ENCODE results near the gene SLC17A9.

DNA sequence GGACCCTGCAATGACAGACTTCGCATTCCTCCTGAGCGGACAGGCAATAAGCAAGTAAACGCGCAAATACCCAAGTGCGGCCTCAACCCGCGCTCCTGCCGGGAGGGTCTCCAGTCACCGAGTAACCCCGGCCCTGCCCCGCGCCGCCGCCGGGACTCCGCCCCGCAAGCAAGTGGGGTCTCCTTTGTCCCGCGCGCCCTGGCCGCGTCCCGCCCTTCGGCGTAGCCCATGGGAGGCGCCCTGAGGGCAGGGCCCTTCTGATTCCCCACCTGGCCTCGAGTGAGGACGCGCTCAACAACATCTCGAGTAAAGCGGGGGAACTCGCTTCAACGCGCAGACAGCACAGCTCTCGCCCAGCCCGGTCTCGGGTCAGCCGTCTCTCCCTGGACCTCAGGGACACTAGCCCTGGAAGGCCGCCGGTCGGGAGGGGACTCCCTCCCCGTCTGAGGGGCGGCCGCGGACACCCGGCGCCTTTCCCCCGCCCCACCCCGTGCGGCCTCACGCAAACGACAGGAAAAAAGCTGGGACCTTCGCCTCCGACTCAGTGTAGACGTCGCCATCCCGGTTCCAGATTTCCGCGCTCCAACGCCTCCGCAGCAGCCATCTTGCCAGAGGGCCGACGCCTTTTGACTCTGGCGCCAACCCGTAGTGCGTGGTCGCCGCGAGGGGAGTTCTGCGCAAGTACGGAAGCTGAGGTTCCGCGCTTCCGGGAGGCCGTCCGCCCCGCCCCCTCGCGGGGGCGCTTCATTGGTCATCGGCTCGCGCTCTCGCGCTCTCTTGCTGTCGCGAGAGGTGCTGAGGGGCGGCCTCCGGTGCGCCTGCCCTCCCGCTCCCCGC, 15.0 kb upstream of the SLC17A9 start:
- TF ChIP-seq, protein P1, sequence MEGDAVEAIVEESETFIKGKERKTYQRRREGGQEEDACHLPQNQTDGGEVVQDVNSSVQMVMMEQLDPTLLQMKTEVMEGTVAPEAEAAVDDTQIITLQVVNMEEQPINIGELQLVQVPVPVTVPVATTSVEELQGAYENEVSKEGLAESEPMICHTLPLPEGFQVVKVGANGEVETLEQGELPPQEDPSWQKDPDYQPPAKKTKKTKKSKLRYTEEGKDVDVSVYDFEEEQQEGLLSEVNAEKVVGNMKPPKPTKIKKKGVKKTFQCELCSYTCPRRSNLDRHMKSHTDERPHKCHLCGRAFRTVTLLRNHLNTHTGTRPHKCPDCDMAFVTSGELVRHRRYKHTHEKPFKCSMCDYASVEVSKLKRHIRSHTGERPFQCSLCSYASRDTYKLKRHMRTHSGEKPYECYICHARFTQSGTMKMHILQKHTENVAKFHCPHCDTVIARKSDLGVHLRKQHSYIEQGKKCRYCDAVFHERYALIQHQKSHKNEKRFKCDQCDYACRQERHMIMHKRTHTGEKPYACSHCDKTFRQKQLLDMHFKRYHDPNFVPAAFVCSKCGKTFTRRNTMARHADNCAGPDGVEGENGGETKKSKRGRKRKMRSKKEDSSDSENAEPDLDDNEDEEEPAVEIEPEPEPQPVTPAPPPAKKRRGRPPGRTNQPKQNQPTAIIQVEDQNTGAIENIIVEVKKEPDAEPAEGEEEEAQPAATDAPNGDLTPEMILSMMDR (IDR thresholded peaks at IDR 0.05): no peak
- peak; percentile 32 to 74 for TF ChIP-seq POLR2A (IDR thresholded peaks at IDR 0.05)

All from adrenal gland (tissue), 5 donors.